Stomach smooth muscle (tissue), 2 donors: Measurements from ENCODE around the gene ARMC3.
A peak's percentile ranks its signal among the peaks of the same experiment; 100 is the strongest.
"Not testable (repeated sequence)": the region's sequence is repeated elsewhere in the genome, so short reads cannot be mapped to it uniquely, and the experiment has no call there.

Experiments
- H3K27ac ChIP-seq: one replicate; pipeline ENCODE4 v1.7.0; 2013; ENCODE audit warnings: mild to moderate bottlenecking, low read length, inconsistent platforms
- H3K27me3 ChIP-seq, 2 donors: one replicate each; pipeline ENCODE4 v1.7.0; 2013; ENCODE audit warnings: low read length in 2 of 2; ENCODE audit not compliant: insufficient read depth in 2 of 2, control insufficient read depth in 1 of 2
- H3K36me3 ChIP-seq, 2 donors: one replicate each; pipeline ENCODE4 v1.7.0; 2013; ENCODE audit warnings: low read length in 2 of 2; ENCODE audit not compliant: control insufficient read depth in 2 of 2, insufficient read depth in 2 of 2
- H3K4me1 ChIP-seq: one replicate; pipeline ENCODE4 v1.7.0; 2013; ENCODE audit warnings: low read length; ENCODE audit not compliant: control insufficient read depth, insufficient read depth
- H3K4me3 ChIP-seq, 2 donors: one replicate each; pipeline ENCODE4 v1.7.0; 2013; ENCODE audit warnings: low read length in 2 of 2
- H3K9ac ChIP-seq, 2 donors: one replicate each; pipeline ENCODE4 v1.7.0; 2013; ENCODE audit warnings: low read length in 2 of 2, mild to moderate bottlenecking in 1 of 2
- H3K9me3 ChIP-seq, 2 donors: one replicate each; pipeline ENCODE4 v1.7.0; 2013; ENCODE audit warnings: low read length in 2 of 2; ENCODE audit not compliant: control insufficient read depth in 2 of 2
- donor health status: healthy.
- donor health status: Pancreatic carcinoma.

Gene ARMC3

DNA sequence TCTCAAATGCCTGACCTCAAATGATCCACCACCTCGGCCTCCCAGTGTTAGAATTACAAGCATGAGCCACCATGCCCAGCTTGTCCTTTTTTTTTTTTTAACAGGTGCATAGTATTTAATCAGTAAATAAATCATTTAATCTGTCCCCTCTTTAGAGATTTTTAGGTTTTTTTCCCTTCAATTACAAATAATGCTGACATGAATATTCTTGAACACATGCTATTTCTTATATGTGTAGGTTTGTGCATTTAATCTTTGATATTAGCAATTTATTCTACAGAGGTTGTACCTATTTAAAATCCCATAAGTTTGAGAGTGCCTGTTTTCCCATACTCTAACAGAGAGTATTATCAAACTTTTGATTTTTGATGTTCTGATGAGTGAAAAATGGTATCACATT lies 24.2 kb upstream of the ARMC3 start:
- no peaks in the 10 kb centered on the region for H3K27me3 ChIP-seq

DNA sequence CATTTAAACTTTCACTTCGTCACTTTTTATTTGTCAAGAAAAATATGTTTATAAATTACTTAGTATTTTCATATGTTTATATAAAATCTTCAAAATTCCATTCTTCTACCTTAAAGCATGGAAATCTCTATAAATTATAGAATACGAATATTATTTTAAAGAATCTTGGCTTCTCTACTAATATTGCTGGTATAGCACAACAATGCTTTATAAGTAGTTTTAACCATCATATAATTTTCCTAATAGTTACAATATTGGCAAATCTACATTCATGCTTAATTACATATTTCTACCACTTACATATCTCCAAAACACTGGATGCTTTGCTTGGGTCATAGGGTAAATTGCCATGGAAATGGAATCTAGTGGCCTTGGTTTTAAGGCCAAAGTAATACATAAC lies 21.1 kb upstream of the ARMC3 start:
- Histone ChIP-seq H3K27me3 (no peaks in the 10 kb centered on the region), H3K9ac (no peak overlapping the region), H3K36me3 (no peaks in the 10 kb centered on the region), H3K4me1 (no peaks in the 10 kb centered on the region), H3K9me3 (no peaks in the 10 kb centered on the region), H3K4me3 (no peak overlapping the region), H3K27ac (no peak overlapping the region)

More for the DNA sequence above, 24.2 kb upstream of the ARMC3 start:
- H3K27ac ChIP-seq, result no peak overlapping the region
- no peaks in the 10 kb centered on the region for H3K36me3 ChIP-seq
- no peak overlapping the region for H3K9ac ChIP-seq
- no peak overlapping the region for H3K4me3 ChIP-seq
- H3K9me3 ChIP-seq, result no peaks in the 10 kb centered on the region
- H3K4me1 ChIP-seq, result no peaks in the 10 kb centered on the region

DNA sequence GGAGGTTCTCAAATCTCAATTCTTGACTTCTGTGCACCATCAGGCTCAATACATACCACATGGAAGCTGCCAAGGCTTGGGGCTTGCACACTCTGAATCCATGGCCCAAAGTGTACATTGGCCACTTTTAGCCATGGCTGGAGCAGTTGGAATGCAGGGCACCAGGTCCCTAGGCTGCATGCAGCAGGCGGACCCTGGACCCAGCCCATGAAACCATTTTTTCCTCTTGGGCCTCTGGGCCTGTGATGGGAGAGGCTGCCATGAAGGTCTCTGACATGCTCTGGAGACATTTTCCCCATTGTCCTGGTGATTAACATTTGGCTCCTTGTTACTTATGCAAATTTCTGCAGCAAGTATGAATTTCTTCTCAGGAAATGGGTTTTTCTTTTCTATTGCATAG lies 19.0 kb upstream of the ARMC3 start:
- Histone ChIP-seq H3K4me1 (no peaks in the 10 kb centered on the region), H3K9ac (no peak overlapping the region), H3K9me3 (no peaks in the 10 kb centered on the region), H3K27ac (no peak overlapping the region), H3K27me3 (no peaks in the 10 kb centered on the region), H3K4me3 (no peak overlapping the region), H3K36me3 (no peaks in the 10 kb centered on the region)

DNA sequence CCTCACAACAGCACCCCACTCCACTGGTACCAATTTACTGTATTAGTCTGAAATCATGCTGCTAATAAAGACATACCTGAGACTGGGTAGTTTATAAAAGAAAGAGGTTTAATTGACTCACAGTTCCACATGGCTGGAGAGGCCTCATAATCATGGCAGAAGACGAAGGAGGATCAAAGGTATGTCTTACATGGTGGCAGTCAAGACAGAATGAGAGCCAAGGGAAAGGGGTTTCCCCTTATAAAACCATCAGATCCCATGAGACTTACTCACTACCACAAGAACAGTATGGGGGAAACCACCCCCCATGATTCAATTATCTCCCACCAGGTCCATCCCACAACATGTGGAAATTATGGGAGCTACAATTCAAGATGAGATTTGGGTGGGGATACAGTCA lies 18.2 kb upstream of the ARMC3 start:
- H3K9me3 ChIP-seq, H3K4me3 ChIP-seq, H3K36me3 ChIP-seq, H3K4me1 ChIP-seq, H3K27ac ChIP-seq, H3K27me3 ChIP-seq, H3K9ac ChIP-seq: not testable (repeated sequence)

DNA sequence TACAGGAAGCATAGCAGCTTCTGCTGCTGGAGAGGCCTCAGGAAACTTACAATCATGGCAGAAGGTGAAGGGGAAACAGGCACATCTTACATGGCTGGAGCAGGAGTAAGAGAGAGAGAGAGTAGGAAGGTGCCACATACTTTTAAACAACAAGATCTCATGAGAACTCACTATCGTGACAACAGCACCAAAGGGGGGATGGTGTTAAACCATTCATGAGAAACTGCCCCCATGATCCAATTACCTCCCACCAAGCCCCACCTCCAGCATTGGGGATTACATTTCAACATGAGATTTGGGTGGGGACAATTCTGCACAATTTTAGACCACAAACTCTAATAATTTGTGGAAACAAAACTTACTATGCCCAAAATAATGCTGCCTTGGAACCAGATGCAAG lies 16.8 kb upstream of the ARMC3 start:
- no peak overlapping the region for H3K4me3 ChIP-seq
- H3K36me3 ChIP-seq, result no peaks in the 10 kb centered on the region
- no peaks in the 10 kb centered on the region for H3K9me3 ChIP-seq
- H3K27ac ChIP-seq, result no peak overlapping the region
- no peaks in the 10 kb centered on the region for H3K27me3 ChIP-seq
- H3K4me1 ChIP-seq, result no peaks in the 10 kb centered on the region
- no peak overlapping the region for H3K9ac ChIP-seq

DNA sequence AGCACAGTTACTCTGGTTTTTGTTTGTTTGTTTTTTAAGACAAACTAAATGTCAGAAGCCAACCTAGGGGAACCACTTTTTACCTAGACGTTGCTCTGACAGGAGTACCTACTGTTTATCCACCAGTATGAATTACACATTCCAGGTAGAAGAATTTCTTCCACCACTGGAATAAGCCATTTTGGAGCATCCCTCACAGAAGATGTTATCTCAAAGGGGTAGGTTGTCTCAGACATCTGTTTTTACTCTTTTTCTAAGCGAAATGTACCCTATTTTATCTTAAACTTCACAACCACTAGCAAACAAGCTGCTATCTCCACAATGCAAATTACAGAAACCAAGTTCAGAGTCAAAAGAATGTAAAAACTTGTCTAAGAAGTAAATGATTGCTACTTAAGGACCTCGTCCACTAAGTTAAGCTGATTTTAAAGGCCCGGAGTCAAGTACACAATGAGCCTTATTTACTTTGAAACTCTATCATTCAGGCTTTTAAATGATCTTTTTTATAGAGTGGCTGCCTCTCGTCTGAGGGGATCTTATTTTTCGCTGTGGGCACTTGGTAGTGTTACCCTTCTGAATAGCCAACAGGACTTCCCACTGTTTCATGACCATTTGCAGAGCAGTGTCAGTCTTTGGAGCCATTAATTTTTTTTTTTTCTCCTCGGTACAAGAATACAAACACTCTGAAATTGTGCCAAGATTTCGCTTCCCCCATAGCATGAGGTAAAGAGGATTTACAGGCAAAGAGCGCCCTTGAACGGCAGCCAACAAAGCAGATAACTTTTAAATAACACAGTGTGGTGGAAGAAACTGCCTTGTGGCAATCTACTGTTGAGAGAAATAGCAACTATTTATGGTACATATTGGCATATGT lies 15.7 kb upstream of the ARMC3 start:
- H3K27ac ChIP-seq, result no peak overlapping the region
- peaks cover 0 to 2% of the 10 kb centered on the region in 2 donors for H3K9me3 ChIP-seq
- no peaks in the 10 kb centered on the region for H3K36me3 ChIP-seq
- H3K4me1 ChIP-seq, result no peaks in the 10 kb centered on the region
- no peak overlapping the region for H3K4me3 ChIP-seq
- no peaks in the 10 kb centered on the region for H3K27me3 ChIP-seq
- H3K9ac ChIP-seq, result no peak overlapping the region

DNA sequence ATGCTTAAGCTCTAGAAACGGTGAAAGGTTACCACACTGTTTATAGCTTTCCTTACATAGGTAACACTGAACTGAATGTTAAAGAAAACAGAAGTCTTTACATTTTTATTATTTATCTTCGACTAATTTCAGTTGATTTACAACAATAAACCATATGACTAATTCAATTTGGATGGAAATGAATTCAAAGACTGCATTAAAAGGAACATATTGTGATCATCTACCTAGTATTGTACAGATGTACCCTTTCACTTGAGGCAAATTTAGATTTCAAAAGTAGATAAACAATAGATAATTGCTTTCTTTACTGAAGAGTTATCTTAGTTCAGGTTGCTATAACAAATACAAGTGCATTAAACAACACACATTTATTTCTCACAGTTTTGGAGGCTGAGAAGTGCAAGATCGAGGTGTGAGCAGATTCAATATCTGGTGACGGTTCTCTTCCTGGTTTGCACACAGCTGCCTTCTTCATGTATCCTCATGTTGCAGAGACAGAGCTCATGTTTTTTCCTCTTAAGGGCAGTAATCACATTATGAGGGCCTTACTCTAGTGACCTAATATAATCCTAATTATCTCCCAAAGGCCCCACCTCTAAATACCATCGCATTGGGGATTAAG lies 15.0 kb upstream of the ARMC3 start:
- H3K9ac ChIP-seq, result no peak overlapping the region
- H3K27me3 ChIP-seq, result no peaks in the 10 kb centered on the region
- no peak overlapping the region for H3K4me3 ChIP-seq
- no peak overlapping the region for H3K27ac ChIP-seq
- H3K9me3 ChIP-seq, result peaks cover 0 to 4% of the 10 kb centered on the region in 2 donors
- H3K4me1 ChIP-seq, result no peaks in the 10 kb centered on the region
- no peaks in the 10 kb centered on the region for H3K36me3 ChIP-seq

DNA sequence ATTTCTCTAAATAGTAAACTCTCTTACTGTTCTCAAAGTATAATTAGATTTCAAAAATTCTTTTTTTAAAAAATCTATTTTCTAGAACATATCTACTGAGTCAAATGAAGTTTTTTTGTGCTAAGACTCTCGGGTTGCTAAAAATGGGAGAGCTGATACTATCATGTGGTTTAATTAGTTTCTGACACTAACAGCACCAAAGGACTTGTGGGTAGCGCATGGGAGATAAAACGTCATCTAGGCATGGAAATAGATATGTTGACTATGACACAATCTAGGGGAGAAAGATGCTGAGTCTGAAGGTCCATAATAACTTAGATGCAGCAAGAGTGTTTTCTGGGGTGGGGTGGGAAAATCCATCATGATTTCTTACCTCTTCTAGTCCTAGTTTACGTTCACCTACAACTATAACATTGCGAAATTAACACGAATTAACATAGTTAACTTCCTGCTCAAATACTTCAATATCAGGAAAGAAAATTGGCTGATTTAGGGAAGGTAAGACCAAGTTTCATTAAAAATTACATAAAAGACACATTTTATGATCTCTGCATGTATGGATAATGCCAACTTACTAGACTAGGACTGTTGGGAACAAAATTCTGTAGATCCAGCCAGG lies 14.3 kb upstream of the ARMC3 start:
- Histone ChIP-seq H3K9ac (no peak overlapping the region), H3K4me1 (no peaks in the 10 kb centered on the region), H3K27me3 (no peaks in the 10 kb centered on the region), H3K9me3 (peaks cover 0 to 4% of the 10 kb centered on the region in 2 donors), H3K36me3 (no peaks in the 10 kb centered on the region), H3K27ac (no peak overlapping the region), H3K4me3 (no peak overlapping the region)

DNA sequence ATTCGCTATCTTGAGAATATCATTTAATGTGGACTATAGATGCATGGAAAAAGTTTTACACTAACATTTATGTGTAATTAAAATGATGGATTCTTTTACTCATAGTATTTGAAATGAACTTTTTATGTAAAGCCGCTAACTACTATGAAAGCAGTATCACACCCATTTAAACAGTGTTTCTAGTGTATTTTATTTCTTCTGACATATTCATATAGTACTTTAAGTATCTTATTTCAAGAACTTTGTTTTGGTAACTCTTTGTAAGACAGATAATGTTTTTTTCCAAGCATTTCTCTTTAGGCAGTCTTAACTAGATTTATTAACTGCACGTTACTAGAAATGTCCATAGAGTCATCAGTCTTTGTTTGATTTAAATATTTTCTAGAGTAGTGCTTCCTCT lies 12.5 kb upstream of the ARMC3 start:
- Histone ChIP-seq H3K36me3 (no peaks in the 10 kb centered on the region), H3K27me3 (no peaks in the 10 kb centered on the region), H3K9me3 (peaks cover 0 to 4% of the 10 kb centered on the region in 2 donors), H3K9ac (no peak overlapping the region), H3K27ac (no peak overlapping the region), H3K4me1 (no peaks in the 10 kb centered on the region), H3K4me3 (no peak overlapping the region)

DNA sequence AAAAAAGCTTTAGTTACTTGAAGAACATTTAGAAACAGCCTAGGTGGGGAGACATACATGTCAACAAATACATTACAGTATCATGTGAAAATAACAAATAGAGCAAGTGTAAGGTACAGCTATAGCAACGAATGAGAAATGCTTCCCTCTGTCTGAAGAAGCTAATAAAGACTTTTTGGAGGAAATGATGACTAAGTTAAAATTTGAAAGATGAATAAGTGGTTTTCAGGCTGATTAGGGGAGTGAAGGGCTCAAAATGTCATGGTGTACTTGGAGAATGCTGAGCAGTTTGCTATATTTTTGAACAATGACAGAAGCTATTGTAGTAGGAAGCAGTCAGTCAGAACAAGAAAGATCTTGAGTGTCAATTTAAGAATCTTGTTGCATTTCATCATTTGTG lies 2.8 kb upstream of the ARMC3 start:
- H3K36me3 ChIP-seq, result no peaks in the 10 kb centered on the region
- peaks cover 0 to 4% of the 10 kb centered on the region in 2 donors for H3K27me3 ChIP-seq
- H3K27ac ChIP-seq, result no peak overlapping the region
- H3K9me3 ChIP-seq, result no peaks in the 10 kb centered on the region
- no peaks in the 10 kb centered on the region for H3K4me1 ChIP-seq
- no peak overlapping the region for H3K9ac ChIP-seq
- no peak overlapping the region for H3K4me3 ChIP-seq

DNA sequence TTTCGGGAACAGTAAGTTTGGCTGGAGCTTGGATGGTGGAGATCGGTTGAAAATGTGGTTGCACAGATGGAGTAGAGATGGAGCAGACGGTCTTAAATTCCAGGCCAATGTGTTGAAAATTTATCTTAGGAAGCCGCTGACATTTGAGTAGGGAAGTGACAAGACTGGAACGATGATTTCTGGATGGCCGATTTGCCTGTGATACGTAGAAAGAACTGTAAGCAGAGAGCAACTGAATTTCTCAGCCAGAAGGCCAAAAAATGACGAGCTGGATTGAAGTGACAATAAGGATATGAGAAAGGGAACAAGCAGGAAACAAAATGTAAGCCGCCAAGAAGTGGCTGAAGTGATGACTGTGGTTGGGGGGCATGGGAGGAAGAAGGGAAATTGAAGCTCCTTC lies 687 bp upstream of the ARMC3 start:
- peak overlapping the region in 1 of 2 donors; percentile 72 for H3K4me3 ChIP-seq
- H3K9ac ChIP-seq, result no peak overlapping the region
- H3K9me3 ChIP-seq, result no peaks in the 10 kb centered on the region
- H3K27ac ChIP-seq, result no peak overlapping the region
- no peaks in the 10 kb centered on the region for H3K36me3 ChIP-seq
- H3K4me1 ChIP-seq, result no peaks in the 10 kb centered on the region
- H3K27me3 ChIP-seq, result peaks cover 0 to 4% of the 10 kb centered on the region in 2 donors
